ENCODE data around the gene BDNF. TPM values are rescaled to one million over a fixed set of nuclear protein-coding genes. Genes with fewer than 3 reads are reported as not detected.

Gene BDNF
- total and polyA plus RNA-seq, 2 of the 8 experiments (the other 6 are each of a cell fraction or from before 2014, with no cell fraction given), result 2.4 to 5.4 TPM

DNA sequence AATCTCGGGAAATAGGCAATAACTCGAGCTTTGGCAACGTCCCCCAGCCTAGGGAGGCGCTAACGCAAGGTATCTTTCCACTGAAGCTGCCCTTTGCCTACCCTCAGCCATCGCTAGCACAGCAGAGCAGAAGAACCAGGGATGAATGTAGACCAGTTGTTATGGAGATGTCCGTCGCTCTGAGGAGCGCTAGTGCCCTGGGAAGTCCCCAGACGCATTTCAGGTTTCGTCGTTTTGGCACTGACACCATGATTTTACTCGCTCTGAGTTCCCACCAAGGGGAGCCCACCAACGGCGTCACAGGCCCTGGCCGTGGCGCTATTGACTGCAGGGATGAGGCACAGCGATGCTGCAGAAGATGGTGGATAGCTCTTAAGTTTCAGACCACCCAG, 22.7 kb upstream of the BDNF start (continued):
- TF ChIP-seq CHD7 (IDR thresholded peaks at IDR 0.05; ENCODE audit: insufficient replicate concordance, low read length), result no peak
- no peak for TF ChIP-seq NRF1 (IDR thresholded peaks at IDR 0.05; ENCODE audit: low read depth, low read length)
- no peak for TF ChIP-seq KDM1A (IDR thresholded peaks at IDR 0.05; ENCODE audit: borderline replicate concordance, low read length)
- TF ChIP-seq USF2 (IDR thresholded peaks at IDR 0.05; ENCODE audit: low read length), result no peak
- no peak for TF ChIP-seq NANOG (IDR thresholded peaks at IDR 0.05; ENCODE audit: insufficient read depth, low read depth, low read length, poor library complexity, severe bottlenecking)
- TF ChIP-seq TAF7 (optimal IDR thresholded peaks at IDR 0.05; ENCODE audit: borderline replicate concordance, low read depth, low read length), result no peak
- TF ChIP-seq, protein P1, sequence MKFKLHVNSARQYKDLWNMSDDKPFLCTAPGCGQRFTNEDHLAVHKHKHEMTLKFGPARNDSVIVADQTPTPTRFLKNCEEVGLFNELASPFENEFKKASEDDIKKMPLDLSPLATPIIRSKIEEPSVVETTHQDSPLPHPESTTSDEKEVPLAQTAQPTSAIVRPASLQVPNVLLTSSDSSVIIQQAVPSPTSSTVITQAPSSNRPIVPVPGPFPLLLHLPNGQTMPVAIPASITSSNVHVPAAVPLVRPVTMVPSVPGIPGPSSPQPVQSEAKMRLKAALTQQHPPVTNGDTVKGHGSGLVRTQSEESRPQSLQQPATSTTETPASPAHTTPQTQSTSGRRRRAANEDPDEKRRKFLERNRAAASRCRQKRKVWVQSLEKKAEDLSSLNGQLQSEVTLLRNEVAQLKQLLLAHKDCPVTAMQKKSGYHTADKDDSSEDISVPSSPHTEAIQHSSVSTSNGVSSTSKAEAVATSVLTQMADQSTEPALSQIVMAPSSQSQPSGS (IDR thresholded peaks at IDR 0.05; ENCODE audit: low read length), result no peak
- TF ChIP-seq CHD1 (IDR thresholded peaks at IDR 0.05; ENCODE audit: low read depth, low read length), result no peak
- TF ChIP-seq CBX8 (IDR thresholded peaks at IDR 0.05; ENCODE audit: borderline replicate concordance, low read depth, low read length), result no peak
